Ecto neural progenitor cell (in vitro differentiated cells): ENCODE results near the gene LBX2.
"Not testable (repeated sequence)": the region's sequence is repeated elsewhere in the genome, so short reads cannot be mapped to it uniquely, and the experiment has no call there.

Experiments used
- DNase-seq: peaks from one replicate; pipeline ENCODE4 v3.0.0-alpha.2; 2018; ENCODE audit warnings: low spot score

Gene LBX2

DNA sequence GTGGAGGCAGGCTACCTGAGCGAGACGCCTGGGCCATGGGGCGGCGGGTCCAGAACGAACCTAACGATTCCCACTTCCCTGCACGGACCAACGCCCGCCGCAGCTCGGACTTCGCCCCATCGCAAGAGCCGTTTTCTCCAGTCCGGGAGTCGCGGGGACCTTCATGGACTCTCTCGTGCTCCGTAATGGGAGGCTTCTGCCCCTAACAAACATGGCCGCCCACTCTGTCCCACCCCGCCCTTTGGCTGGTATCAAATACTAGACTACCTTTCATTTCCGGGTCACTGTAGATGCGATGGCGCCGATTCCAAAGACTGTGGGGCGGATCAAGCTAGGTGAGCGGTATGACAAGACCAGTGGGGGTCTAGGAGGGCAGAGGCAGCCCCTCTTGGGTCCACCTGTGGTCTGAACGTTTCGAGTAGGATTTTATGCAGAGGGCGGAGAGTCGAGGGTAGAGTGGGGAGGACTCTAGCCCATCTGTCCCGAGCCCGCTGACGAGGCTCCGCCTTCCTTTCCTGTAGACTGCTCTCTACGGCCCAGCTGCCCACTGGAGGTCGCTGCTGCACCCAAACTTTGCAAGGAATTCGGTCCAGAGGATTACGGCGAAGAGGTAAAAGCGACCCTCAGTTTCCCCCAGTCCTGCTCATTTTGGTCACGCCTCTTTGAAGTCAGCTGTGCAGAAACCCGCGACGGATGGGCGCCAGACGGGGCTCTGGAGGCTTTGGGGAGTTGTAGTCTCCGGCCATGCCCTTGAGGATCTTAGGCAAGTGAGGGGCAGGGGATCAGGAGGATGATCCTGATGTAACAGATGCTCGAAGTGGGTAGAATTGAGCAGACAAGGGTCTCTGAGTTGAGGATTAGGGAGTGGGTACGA, 16.4 kb downstream of the LBX2 start, which contains the start of the genes CCDC142 and TTC31:
TSS of gene CCDC142 (minus strand) at position 198 of the 874 bp plus-strand sequence. CDS start at position 37, 161 bp downstream.
TSS of gene TTC31 (plus strand) at position 281 of the 874 bp plus-strand sequence. CDS start at position 296, 15 bp downstream.
- peak; percentile 96 for DNase-seq

DNA sequence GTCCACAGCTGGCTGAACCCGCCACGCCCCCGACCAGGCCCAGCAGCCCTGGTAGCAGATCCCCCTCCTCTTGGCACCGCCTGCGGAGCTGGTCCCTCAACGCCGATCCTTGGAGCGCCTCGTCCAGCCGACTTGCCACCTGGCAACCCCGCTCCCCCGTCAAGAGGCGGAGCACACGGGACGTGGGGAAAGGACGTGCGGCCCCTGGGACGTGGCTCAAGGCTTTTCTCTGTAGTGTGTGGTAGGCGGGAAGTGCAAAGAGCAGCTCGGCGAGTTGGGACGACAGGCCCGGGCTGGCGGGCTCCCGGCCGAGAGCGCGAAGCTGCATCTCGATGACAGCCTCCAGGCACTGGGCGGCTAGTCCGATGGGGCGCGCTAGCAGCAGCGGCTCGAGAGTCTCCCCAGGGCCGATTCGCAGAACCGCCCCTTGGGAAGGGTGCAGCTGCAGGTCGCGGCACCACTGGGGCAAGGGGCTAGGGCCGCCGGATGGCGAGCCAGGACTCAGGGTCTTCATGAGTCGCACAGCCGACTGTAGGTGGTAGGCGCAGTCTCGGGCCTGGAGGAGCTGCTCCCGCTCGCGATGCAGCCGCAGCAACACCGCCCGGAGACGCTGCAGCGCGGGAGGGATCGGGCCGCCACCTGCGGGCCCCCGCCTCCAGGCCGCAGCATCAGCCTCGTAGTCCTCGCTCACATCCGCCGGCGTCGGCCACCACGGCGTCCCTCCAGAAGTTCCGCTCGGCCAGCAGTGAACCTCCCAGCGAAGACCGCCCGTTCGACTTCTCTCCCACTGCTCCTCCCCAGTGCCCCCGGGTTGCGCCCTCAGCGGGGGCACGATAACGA, 17.2 kb downstream of the LBX2 start:
- DNase-seq: no peak

DNA sequence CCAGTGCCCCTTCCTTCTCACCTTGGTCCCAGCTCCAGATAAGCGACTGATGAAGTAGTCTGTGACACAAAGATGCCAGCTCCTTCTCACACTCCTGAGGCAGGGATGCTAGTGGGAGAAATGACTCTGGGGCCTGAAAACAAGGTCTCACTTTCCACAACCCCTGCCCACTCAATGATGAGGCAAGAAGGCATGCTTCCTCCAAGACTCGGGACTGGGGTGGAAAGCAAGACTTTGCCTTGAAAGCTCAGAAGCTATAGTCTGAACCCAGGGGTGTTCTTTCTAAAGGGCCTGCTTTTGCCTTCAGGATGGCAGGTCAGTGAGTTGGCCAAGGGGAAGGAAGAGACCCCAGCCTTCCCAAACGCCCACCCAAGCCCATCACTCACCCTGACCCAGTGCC, 18.0 kb downstream of the LBX2 start:
- DNase-seq: no peak

DNA sequence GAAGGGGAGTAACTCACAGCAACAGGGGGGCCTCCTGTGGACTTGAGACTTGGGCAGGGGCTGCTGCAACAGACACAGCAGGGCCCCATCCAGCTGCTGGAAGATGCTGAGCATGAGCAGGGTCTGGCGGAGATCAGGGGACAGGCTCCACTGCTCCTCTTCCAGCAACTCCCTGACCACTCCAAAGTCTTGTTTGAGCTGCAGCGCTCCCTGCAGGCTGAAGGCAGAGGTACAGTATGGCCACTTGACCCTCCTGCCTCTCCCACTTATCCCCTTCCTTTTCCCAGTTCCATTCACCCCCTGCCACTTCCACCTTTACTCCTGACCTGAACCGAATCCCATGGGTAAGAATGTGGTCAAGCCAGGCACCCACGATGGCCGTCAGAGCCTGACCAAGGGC, 24.5 kb downstream of the LBX2 start:
- DNase-seq: no peak

DNA sequence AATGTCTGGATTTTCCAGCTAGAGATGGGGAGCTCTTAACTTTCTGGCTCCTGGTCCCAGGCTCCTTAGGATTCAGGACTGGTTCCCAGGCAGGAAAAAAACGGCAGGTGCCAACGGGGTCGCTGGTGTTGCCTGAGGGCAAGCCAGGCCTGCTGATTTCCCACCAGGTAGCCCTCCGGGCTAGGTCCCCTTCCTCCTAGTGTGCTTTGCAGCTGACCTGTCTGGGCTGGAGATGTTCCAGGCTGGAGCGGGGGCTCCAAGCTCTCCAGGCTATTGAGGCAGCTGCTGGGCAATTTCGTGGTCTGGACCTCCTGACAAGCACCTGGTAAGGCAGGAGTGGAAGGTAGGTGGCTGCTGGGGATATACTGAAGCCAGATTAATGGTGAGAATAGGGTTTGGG, 24.9 kb downstream of the LBX2 start:
- no peak for DNase-seq

DNA sequence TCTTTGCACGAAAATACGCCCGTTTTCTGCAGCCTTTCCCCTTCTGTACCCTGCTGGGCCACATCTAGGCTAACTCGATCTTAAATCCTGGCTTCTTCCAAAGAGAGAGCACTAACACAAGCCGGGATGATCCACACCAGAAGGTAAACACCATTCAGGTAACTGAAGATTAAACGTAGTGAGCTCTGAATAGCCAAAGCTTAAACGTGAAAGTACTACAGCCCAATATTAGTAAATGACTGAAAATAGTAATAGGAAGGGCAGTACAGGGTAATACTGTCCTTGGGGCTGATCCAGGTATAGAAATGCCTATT, 26.5 kb downstream of the LBX2 start:
- DNase-seq: no peak

DNA sequence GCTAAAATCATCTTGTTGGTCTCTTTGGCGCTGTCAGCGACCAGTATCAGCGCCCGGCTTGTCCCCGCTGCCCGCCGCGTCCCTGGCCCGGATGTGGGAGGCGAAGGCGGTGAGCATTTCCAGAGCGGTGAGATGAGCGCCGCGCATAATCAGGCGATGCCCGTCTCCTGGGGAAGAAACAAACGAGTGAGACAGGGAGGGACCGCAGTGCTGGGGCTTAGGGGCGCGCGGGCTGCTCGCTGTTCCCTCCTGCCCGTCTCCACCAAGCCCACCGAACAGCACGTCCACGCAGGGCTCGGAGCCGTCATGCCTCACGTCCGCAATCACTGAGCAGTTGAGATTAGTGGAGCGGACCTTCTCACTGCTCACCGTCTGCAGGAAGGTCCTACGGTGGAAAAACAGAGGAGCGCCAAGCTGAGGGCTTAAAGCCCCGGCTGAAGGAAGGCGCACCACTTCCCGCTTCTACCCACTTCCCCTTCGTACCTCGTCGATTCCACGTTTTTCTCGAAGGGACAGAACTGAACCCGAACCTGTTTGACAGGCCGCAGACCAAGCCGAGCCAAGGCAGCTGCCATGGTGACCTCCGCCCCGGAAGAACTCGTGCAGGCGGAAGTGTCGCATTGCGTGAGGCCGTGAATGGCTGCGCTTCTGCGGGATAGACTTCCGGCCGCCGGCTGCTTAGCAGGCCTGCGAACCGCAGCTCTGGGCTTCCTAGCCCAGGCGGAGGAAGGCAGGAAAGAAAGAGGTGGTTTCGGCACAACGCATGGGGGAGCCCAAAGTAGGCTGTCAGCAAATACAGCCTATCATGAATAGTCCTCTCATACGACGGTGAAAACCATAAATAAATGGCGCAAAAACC, 27.1 kb downstream of the LBX2 start, which contains the start of gene MRPL53:
TSS of gene MRPL53 (minus strand) at position 595 of the 859 bp plus-strand sequence. CDS start at position 575, 20 bp downstream.
- peak; percentile 95 for DNase-seq

DNA sequence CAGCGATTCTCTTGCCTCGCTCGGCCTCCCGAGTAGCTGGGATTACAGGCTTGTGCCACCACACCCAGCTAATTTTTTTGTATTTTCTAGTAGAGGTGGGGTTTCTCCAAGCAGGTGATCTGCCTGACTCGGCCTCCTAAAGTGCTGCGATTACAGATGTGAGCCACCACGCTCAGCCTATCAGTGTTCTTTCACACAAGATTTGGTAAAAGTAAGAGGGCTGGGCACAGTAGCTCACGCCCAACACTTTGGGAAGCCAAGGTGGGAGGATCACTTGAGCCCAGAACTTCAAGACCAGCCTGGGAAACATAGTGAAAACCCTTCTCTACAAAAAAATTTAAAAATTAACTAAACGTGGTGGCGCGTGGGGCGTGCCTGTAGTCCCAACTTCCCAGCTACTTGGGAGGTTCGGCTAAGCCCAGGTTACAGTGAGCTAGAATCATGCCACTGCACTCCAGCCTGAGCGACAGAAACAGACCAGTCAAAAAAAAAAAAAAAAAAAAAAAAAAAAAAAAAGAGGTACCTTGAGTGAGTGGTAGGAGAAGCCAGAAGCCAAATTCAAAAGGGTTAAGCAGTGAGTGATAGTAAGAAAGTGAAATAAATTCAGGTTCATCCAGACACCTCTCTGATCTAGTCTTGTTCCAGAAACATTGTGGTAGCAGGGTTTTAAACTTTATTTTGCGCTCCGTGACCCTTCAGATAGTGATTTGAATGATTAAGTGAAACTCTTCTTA, 27.9 kb downstream of the LBX2 start:
- DNase-seq: no peak

DNA sequence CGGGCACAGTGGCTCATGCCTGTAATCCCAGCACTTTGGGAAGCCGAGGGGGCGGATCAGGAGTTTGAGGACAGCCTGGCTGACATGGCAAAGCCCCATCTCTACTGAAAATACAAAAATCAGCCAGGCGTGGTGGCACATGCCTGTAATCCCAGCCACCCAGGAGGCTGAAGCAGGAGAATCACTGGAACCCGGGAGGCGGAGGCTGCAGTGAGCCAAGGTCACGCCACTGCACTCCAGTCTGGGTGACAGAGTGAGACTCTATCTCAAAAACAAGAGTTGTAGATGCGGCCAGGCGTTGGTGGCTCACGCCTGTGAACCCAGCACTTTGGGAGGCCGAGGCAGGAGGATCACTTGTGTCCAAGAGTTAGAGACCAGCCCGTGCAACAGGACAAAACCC, 28.7 kb downstream of the LBX2 start:
- DNase-seq: not testable (repeated sequence)

DNA sequence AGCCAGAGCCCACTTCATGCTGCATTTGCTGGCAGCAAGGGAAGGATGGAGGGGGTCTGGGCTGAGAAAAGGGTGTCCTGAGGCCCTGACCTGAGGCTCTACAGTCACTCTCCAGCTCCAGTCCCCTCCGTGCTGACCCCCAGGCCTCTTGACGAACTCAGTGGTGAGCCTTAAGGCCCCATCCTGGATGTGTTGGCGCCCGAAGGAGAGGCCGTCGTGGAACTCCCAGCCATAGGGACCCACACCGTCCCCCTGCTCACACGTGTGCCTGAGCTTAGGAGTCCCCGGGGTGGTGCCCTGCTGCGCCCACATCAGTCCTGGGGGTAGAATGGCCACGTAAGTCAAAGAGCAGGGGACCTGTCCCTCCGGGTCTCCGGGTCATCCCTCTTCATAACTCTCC, 35.0 kb downstream of the LBX2 start:
- DNase-seq: no peak

DNA sequence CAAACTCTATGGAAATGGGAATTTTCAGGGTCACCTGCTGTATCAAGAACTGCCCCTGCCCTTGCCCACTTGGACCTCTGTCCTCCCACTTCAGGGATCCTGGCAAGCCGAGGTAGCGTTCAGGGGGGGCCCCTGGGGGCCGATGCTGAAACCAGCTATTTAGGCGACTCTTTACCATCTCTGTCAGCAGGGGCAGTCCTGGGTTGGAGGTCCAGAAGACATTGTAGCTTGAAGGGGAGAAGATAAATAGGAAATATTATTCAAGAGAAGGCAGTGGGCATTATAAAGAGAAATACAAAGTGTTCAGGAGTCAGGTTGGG, 36.7 kb downstream of the LBX2 start:
- DNase-seq: no peak

DNA sequence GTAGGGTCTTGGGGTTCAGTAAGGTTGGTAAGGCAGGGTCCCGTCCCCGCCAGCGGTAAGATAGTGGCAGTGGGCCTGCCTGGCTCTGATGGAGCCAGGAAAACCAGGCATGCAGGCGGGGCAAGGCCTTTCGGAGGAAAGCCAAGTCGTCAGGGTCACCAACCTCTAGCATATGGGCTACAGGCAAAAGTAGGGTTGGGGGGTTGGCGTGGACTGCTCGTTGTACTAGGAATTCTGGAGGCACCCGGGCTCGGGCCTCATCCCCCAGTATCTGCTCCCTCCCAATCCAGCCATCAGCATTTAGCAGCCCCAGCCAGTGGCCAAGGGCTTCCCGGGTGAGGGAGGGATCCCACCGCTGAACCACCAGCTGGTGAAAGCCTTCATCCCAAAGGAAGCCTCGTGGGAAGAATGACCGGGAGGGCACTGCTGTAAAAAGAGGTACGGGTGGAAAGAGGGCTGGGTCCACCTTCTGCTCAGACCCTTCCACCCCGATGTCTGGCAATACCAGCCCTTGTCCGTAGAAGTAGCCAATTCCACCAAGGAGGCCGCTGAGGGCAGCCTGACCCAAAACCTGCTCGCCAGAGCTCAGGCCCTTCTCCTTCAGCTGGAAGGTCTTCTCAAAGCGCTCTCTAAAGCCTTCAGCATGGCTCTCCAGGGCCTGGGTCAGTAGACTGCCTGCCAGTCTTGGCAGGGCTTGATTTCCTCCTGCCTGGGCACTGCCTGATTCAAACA, 37.2 kb downstream of the LBX2 start:
- DNase-seq: no peak

DNA sequence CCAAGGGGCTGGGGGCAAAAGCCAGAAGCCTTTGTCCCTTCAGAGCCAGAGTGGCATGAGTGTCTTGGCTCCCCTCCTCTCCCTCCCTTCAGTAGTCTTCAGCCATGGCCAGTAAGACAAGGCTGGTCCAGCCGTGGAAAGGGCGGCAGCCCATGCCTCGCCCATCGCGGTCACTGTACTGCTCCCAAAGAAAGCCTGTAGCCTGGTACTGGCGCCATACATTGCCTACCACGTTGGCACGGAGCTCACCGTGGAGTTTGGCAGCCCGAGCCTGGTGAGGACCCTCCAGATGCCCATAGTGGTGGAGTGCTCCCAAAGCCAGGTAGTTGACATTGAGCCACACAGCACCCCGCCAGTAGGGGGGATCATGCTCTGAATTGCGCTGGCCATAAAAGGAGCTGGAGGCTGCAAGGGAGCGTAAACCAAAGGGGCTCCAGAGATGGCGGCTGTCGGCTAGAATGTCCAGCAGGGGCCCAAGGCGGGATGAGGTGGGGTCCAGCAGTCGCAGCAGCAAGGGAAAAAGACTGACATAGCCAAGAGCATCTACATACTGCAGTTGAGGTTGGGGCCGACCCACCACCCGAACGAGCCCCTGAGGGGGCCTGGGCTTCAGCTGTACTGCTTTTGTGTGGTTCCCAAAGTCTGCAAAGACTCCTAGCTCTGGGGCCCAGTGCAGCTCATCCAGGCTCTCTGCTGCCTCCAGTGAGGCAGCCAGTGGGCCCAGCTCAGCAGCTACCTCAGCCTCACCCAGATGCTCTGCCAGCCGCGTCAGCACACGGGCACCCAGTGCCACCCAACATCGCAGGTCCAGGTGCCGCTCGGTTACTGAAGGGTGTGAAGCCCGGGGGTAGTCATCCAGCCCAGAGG, 38.0 kb downstream of the LBX2 start:
- DNase-seq: no peak

DNA sequence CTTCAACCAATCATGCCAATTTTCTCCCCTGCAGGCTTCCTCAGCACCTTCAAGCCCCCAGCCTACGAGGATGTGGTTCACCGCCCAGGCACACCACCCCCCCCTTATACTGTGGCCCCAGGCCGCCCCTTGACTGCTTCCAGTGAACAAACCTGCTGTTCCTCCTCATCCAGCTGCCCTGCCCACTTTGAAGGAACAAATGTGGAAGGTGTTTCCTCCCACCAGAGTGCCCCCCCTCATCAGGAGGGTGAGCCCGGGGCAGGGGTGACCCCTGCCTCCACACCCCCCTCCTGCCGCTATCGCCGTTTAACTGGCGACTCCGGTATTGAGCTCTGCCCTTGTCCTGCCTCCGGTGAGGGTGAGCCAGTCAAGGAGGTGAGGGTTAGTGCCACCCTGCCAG, 39.2 kb downstream of the LBX2 start:
- not testable (repeated sequence) for DNase-seq

DNA sequence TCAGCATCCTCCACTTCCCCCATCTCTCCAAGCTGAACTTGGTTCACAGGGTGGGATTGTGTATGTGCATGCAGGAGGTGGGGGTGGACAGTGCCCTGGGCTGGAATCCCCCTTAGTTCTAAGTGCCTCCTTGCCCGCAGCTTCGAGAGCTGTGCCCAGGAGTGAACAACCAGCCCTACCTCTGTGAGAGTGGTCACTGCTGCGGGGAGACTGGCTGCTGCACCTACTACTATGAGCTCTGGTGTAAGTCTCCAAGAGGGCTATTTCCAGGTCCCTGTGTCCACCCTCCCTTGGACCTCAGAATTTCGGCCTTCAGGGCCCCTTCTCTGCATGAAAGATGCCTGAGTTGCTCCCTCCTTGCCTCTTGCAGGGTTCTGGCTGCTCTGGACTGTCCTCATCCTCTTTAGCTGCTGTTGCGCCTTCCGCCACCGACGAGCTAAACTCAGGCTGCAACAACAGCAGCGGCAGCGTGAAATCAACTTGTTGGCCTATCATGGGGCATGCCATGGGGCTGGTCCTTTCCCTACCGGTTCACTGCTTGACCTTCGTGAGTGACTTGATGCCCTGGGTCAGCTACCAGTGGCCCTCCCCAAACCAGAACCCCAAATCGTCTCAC, 39.8 kb downstream of the LBX2 start:
- not testable (repeated sequence) for DNase-seq

DNA sequence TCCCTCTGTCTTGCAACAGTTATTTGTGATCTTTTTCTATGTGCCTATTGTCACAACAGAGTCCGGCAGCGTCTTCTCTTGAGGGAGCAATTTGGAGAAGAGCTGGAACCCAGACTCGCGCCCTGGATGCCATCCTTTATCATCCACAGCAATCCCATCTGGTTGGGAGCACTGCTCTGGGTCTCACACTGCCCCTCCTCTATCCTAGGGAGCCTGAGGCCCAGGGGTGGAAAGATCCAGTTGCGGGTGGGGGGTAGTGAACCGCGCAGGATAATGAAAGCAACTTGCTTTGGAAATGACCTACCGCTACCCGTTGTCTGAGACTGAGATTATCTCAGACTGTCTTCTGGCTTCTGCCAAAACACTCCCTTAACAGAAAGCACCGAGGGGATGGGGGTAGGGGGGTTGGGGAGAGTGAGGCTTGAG, 40.5 kb downstream of the LBX2 start:
- DNase-seq: no peak

DNA sequence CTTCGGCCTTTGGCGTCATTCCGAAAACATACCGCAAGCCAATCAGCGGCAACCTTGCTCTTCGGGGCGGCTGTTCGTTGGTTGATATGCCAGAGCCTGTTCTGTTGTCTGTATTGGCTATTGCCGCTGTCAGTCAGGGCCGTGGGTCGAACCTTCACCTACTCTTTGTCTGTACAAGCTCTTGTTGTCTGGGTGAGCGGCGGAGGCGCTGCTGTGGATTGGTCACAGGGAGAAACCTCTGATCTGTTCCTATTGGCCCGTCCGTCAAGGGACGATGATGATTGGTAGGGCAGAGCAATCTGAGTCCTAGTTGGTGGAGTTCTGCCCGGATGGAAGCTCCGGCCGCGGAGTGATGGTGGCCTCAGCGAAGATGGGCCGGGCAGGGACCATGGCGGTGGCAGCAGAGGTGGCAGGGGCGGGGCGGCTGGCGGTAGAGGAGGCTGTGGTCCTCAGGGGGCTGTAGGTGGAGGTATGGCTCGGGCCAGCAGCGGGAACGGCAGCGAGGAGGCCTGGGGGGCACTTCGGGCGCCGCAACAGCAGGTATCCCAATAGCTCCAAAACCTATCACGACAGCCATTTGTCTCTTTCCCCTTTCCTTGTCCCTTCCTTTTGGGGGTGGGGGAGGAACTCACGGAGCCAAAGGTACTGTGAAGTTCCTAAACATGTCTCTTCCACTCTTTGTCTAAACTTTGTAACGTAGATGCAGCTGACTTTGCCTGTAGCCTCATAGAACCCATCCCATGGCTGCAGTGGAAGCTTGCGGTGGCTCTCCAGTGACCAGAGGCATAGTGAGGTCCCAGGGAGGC, 41.1 kb downstream of the LBX2 start, which contains the start of gene WBP1:
TSS of gene WBP1 (plus strand) at position 307 of the 806 bp plus-strand sequence. CDS start at position 472, 165 bp downstream.
- peak; percentile 99 for DNase-seq

DNA sequence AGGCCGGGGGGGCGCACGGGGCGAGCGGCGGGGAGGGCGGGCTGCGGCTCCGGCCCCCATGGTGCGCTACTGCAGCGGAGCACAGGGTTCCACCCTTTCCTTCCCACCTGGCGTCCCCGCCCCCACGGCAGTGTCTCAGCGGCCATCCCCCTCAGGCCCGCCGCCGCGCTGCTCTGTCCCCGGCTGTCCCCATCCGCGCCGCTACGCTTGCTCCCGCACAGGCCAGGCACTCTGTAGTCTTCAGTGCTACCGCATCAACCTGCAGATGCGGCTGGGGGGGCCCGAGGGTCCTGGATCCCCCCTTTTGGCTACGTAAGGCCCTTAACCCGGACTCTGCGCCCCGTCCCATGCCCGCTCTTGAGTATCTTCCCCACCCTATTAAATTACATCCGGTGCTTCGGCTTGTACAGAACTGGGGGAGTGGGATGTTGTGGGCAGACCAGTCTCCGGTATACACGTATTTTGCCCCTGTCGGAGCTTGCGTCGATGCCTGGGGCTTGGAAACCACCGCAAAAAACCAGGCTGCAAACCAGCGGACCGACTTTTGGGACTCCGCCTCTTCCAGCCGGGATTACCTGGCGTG, 41.8 kb downstream of the LBX2 start:
- peak; percentile 85 for DNase-seq
